HepG2 (cell line): ENCODE data around the gene MCF2L. TPM values are rescaled to one million over a fixed set of nuclear protein-coding genes. Genes with fewer than 3 reads are reported as not detected.

Source experiments
- AKAP8 ChIP-seq: sonication (generic); formaldehyde crosslinking; IDR thresholded peaks from 2 replicates; pipeline ENCODE4 v1.5.1; 2020; ENCODE audit warnings: mild to moderate bottlenecking, missing genetic modification reagents
- CBX1 ChIP-seq: IDR thresholded peaks from one replicate; pipeline ENCODE4 v1.6.1; 2016; ENCODE audit warnings: antibody characterized with exemption, low read depth
- FOXA1 ChIP-seq, 2 experiments: fragments of 450-650 bp in 1 of 2; sonication (generic) in 1 of 2; formaldehyde crosslinking in 1 of 2; IDR thresholded peaks; 2 replicates each; pipeline versions ENCODE4 v1.4.0 to v1.6.1; 2016 to 2020; ENCODE audit warnings: missing genetic modification reagents in 1 of 2
- MED1 ChIP-seq: sonication (generic); formaldehyde crosslinking; IDR thresholded peaks from 2 replicates; pipeline ENCODE4 v1.4.0; 2020; ENCODE audit warnings: missing genetic modification reagents
- MXD1 ChIP-seq: sonication (generic); formaldehyde crosslinking; IDR thresholded peaks from 2 replicates; pipeline ENCODE4 v1.4.0; 2020; ENCODE audit warnings: mild to moderate bottlenecking, missing genetic modification reagents
- MXD3 ChIP-seq: IDR thresholded peaks from 2 replicates; pipeline ENCODE4 v1.6.1; 2016; ENCODE audit warnings: mild to moderate bottlenecking, missing biosample characterization, missing genetic modification reagents
- PPARG ChIP-seq: conservative IDR thresholded peaks from 2 replicates; pipeline ENCODE4 v1.6.1; 2016; ENCODE audit warnings: missing biosample characterization, missing genetic modification reagents
- SNAPC4 ChIP-seq: sonication (generic); formaldehyde crosslinking; IDR thresholded peaks from 2 replicates; pipeline ENCODE4 v1.4.0; 2020; ENCODE audit warnings: mild to moderate bottlenecking, missing genetic modification reagents
- SOX5 ChIP-seq: IDR thresholded peaks from 2 replicates; pipeline ENCODE4 v1.6.1; 2016; ENCODE audit warnings: borderline replicate concordance
- TFDP1 ChIP-seq: IDR thresholded peaks from 2 replicates; pipeline ENCODE4 v1.6.1; 2016; ENCODE audit warnings: missing compliant biosample characterization, missing genetic modification reagents, borderline replicate concordance
- ZNF280B ChIP-seq: sonication (generic); formaldehyde crosslinking; IDR thresholded peaks from 2 replicates; pipeline ENCODE4 v1.5.0; 2020; ENCODE audit warnings: missing genetic modification reagents, mild to moderate bottlenecking, borderline replicate concordance
- ZNF343 ChIP-seq: sonication (generic); formaldehyde crosslinking; IDR thresholded peaks from 2 replicates; pipeline ENCODE4 v1.4.0; 2020; ENCODE audit warnings: mild to moderate bottlenecking, missing genetic modification reagents
- ZNF441 ChIP-seq: sonication (generic); formaldehyde crosslinking; IDR thresholded peaks from 2 replicates; pipeline ENCODE4 v1.7.0; 2021; ENCODE audit warnings: missing genetic modification reagents, borderline replicate concordance
- ZNF687 ChIP-seq: sonication (generic); formaldehyde crosslinking; IDR thresholded peaks from 2 replicates; pipeline ENCODE4 v1.5.1; 2020; ENCODE audit warnings: mild to moderate bottlenecking, missing genetic modification reagents, moderate library complexity
- ZNF788 ChIP-seq: sonication (generic); formaldehyde crosslinking; IDR thresholded peaks from 2 replicates; pipeline ENCODE4 v1.5.0; 2020; ENCODE audit warnings: mild to moderate bottlenecking, missing genetic modification reagents, borderline replicate concordance
- polyA plus RNA-seq, 8 experiments: library from polyadenylated mRNA; depleted of rRNA in 3 of 8; stranded (reverse) in 7 of 8; unstranded in 1 of 8; fragments of >200 nt; fragmentation: Illumina TruSeq in 4 of 8; extraction: Trizol in 4 of 8; gene quantifications; 2 replicates each; pipeline versions ENCODE4 v1.2.1 to v1.2.3, GENCODE V29; 2011 to 2016; ENCODE audit warnings: low read depth in 4 of 8, missing spikeins in 1 of 8, mixed read lengths in 1 of 8; ENCODE audit not compliant: insufficient read depth in 1 of 8
- total RNA-seq, 5 experiments: library from RNA; depleted of rRNA; stranded (reverse); fragments of >200 nt; fragmentation: Illumina TruSeq; extraction: Trizol; gene quantifications; 2 replicates each; pipeline ENCODE4 v1.2.3, GENCODE V29; 2016; ENCODE audit warnings: low read depth in 1 of 5

Gene MCF2L
- total and polyA plus RNA-seq, 2 of the 13 experiments (the other 11 are each of a cell fraction or from before 2014, with no cell fraction given) = 19.4 to 28.4 TPM

GRCh38 chr13:113023694-113024430 lies 54.8 kb downstream of the MCF2L start (continued):
- TF ChIP-seq SNAPC4 (CRISPR knock-in tag) = no peak
- TF ChIP-seq ZNF280B = peak; percentile 58; the same call in 1 of the 2 replicates
- no peak for TF ChIP-seq FOXA1 (IDR thresholded peaks at IDR 0.05)
- no peak for TF ChIP-seq FOXA1 (CRISPR knock-in tag; IDR thresholded peaks at IDR 0.05)
- TF ChIP-seq AKAP8 (CRISPR knock-in tag) = no peak
- no peak for TF ChIP-seq CBX1
- TF ChIP-seq ZNF343 (CRISPR knock-in tag) = 0 out of 2 replicates have a peak, but pooled peaks have one; percentile 45
- TF ChIP-seq SOX5 (CRISPR knock-in tag) = 0 out of 2 replicates have a peak, but pooled peaks have one; percentile 21
- TF ChIP-seq MXD3 (CRISPR knock-in tag) = no peak
- peak; percentile 97 for TF ChIP-seq ZNF687 (CRISPR knock-in tag)
- TF ChIP-seq MED1 = peak; percentile 86
- TF ChIP-seq ZNF441 (CRISPR knock-in tag) = peak; percentile 75; the same call in 1 of the 2 replicates
- TF ChIP-seq ZNF788 (CRISPR knock-in tag) = peak; percentile 69; the same call in 1 of the 2 replicates
- TF ChIP-seq TFDP1 = peak; percentile 62; the same call in 1 of the 2 replicates
- no peak for TF ChIP-seq MXD1 (CRISPR knock-in tag)
- TF ChIP-seq PPARG = 0 out of 2 replicates have a peak, but pooled peaks have one; percentile 19
